Muscle of leg (tissue), 11 donors: Measurements from ENCODE around the gene STARD7. TPM values are rescaled to one million over a fixed set of nuclear protein-coding genes. Genes with fewer than 3 reads are reported as not detected.

Source experiments
- DNase-seq: peaks from one replicate; pipeline ENCODE4 v3.0.0; 2013
- H3K27ac ChIP-seq: one replicate; pipeline ENCODE4 v1.5.1; 2013; ENCODE audit warnings: mild to moderate bottlenecking, low read length, control low read depth
- H3K27me3 ChIP-seq: one replicate; pipeline ENCODE4 v1.6.1; 2013; ENCODE audit warnings: low read length; ENCODE audit not compliant: control insufficient read depth, insufficient read depth
- H3K36me3 ChIP-seq: one replicate; pipeline ENCODE4 v1.6.1; 2013; ENCODE audit warnings: low read length; ENCODE audit not compliant: control insufficient read depth, insufficient read depth
- H3K4me1 ChIP-seq: one replicate; pipeline ENCODE4 v1.6.1; 2013; ENCODE audit warnings: low read length; ENCODE audit not compliant: control insufficient read depth, insufficient read depth
- H3K4me3 ChIP-seq: one replicate; pipeline ENCODE4 v1.5.1; 2013; ENCODE audit warnings: low read length, control low read depth
- H3K9me3 ChIP-seq: replicated peaks from 2 replicates; pipeline ENCODE4 v1.6.1; 2013; ENCODE audit warnings: low read depth, low read length; ENCODE audit not compliant: control insufficient read depth
- WGBS: methylation state at CpG from one replicate; pipeline ENCODE4 v1.1.5; 2013; ENCODE audit warnings: missing lambda C conversion rate; ENCODE audit not compliant: insufficient coverage; 5-methylcytosine and 5-hydroxymethylcytosine counted together
- polyA plus RNA-seq, 8 donors: library from polyadenylated mRNA; unstranded; fragments of 120-200 nt; gene quantifications; one replicate each; pipeline versions ENCODE4 v1.2.1 to v1.2.3, GENCODE V29; 2013; ENCODE audit warnings: inconsistent platforms in 1 of 8, low replicate concordance in 1 of 8; ENCODE audit not compliant: insufficient read length in 8 of 8, insufficient read depth in 1 of 8
- total RNA-seq: library from RNA; stranded (reverse); fragments of 120-200 nt; gene quantifications from one replicate; pipeline ENCODE4 v1.2.4, GENCODE V29; 2013

STARD7 gene
- total and polyA plus RNA-seq, 9 donors: 93.2 to 130 (median 105) TPM

GRCh38 chr2:96202152-96202854 lies 6.3 kb downstream of the STARD7 start:
- peaks cover 32% of the 10 kb centered on the region for H3K4me1 ChIP-seq

GRCh38 chr2:96201338-96201737 lies 7.3 kb downstream of the STARD7 start:
- 78% methylated on average over 3 of the region's 5 CpGs for WGBS
- H3K4me3 ChIP-seq: no peak overlapping the region
- no peak for DNase-seq
- peaks cover 28% of the 10 kb centered on the region for H3K4me1 ChIP-seq
- H3K27me3 ChIP-seq: no peaks in the 10 kb centered on the region
- no peaks in the 10 kb centered on the region for H3K36me3 ChIP-seq
- no peak overlapping the region for H3K27ac ChIP-seq
- no peaks in the 10 kb centered on the region for H3K9me3 ChIP-seq

More at GRCh38 chr2:96202152-96202854, 6.3 kb downstream of the STARD7 start:
- Histone ChIP-seq H3K4me3 (no peak overlapping the region), H3K36me3 (no peaks in the 10 kb centered on the region), H3K9me3 (no peaks in the 10 kb centered on the region), H3K27ac (no peak overlapping the region), H3K27me3 (no peaks in the 10 kb centered on the region)
- 57% methylated on average over 1 of the region's 4 CpGs for WGBS
- DNase-seq: no peak

GRCh38 chr2:96198921-96199320 lies 9.7 kb downstream of the STARD7 start:
- Histone ChIP-seq H3K9me3 (no peaks in the 10 kb centered on the region), H3K4me3 (no peak overlapping the region), H3K4me1 (peaks cover 15% of the 10 kb centered on the region), H3K27ac (no peak overlapping the region), H3K27me3 (no peaks in the 10 kb centered on the region), H3K36me3 (peaks cover 13% of the 10 kb centered on the region)
- WGBS: no CpG with 5 or more reads among the region's 2 CpGs
- DNase-seq: no peak

DNA sequence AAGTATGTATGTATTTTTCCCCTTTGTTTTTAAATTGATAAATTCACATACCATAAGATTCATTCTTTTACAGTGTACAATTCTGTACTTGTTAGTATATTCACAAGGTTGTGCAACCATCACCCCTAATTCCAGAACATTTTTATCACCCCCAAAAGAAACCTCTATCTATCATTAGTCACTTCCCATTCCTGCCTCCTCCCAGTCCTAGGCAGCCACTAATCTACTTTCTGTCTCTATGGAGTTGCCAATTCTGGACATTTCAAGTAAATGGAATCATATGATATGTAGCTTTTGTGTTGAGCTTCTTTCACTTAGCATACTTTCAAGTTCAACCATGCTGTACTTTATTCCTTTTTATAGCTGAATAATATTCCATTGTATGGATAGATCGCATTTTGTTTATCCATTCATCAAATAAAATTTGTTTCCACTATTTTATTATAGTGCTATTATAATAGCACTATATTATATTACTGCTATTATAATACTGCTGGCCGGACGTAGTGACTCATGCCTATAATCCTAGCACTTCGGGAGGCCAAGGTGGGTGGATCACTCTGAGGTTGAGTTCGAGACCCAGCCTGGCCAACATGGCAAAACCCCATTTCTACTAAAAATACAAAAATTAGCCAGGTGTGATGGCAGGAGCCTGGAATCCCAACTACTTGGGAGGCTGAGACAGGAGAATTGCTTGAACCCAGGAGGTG lies 10.9 kb downstream of the STARD7 start:
- H3K4me3 ChIP-seq: no peak overlapping the region
- peaks cover 11% of the 10 kb centered on the region for H3K4me1 ChIP-seq
- no peak overlapping the region for H3K27ac ChIP-seq

GRCh38 chr2:96195410-96196066 lies 13.1 kb downstream of the STARD7 start:
- no peaks in the 10 kb centered on the region for H3K4me1 ChIP-seq

More for the DNA sequence above, 10.9 kb downstream of the STARD7 start:
- WGBS: no CpG with 5 or more reads among the region's 5 CpGs
- Histone ChIP-seq H3K9me3 (no peaks in the 10 kb centered on the region), H3K27me3 (no peaks in the 10 kb centered on the region), H3K36me3 (peaks cover 22% of the 10 kb centered on the region)
- no peak for DNase-seq

GRCh38 chr2:96191937-96192670 lies 16.5 kb downstream of the STARD7 start:
- peaks cover 61% of the 10 kb centered on the region for H3K36me3 ChIP-seq
- no peaks in the 10 kb centered on the region for H3K27me3 ChIP-seq
- no peaks in the 10 kb centered on the region for H3K9me3 ChIP-seq
- DNase-seq: no peak
- WGBS: 91% methylated on average over 4 of the region's 11 CpGs
- H3K4me1 ChIP-seq: no peaks in the 10 kb centered on the region
- no peak overlapping the region for H3K4me3 ChIP-seq
- no peak overlapping the region for H3K27ac ChIP-seq

More at GRCh38 chr2:96195410-96196066, 13.1 kb downstream of the STARD7 start:
- Histone ChIP-seq H3K36me3 (peaks cover 43% of the 10 kb centered on the region), H3K27ac (no peak overlapping the region), H3K27me3 (no peaks in the 10 kb centered on the region), H3K9me3 (no peaks in the 10 kb centered on the region), H3K4me3 (no peak overlapping the region)
- no peak for DNase-seq
- WGBS: no CpG with 5 or more reads among the region's 10 CpGs

GRCh38 chr2:96188821-96189526 lies 19.7 kb downstream of the STARD7 start:
- no peaks in the 10 kb centered on the region for H3K9me3 ChIP-seq
- no peaks in the 10 kb centered on the region for H3K27me3 ChIP-seq
- WGBS: 89% methylated on average over 3 of the region's 12 CpGs
- no peak overlapping the region for H3K27ac ChIP-seq
- DNase-seq: no peak
- H3K4me1 ChIP-seq: peaks cover 13% of the 10 kb centered on the region
- peaks cover 74% of the 10 kb centered on the region for H3K36me3 ChIP-seq
- H3K4me3 ChIP-seq: no peak overlapping the region

- peaks cover 13% of the 10 kb centered on the region for H3K4me1 ChIP-seq
- H3K36me3 ChIP-seq: peaks cover 55% of the 10 kb centered on the region
These were observed 22.1 kb downstream of the STARD7 start for GRCh38 chr2:96186562-96186961.

DNA sequence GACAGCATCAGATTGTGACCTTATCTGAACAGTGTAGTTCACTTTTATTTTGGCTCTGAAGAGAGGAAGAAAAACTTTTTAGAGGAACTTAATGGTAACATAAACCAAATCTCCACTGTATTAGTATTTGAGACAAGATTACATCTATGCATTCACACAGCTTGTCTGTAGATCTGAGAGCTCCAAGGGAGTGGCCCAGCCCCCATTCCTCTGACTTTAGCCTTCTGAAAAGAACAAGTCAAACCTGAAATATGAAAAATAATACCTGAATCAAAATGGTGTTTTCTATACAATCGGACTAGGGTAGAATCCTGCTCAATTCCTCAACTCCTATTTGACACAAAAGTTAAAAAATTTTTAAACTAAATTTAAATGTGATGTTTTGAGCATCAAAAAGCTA lies 23.1 kb downstream of the STARD7 start:
- Histone ChIP-seq H3K27me3 (no peaks in the 10 kb centered on the region), H3K4me1 (peaks cover 13% of the 10 kb centered on the region), H3K4me3 (no peak overlapping the region), H3K9me3 (no peaks in the 10 kb centered on the region), H3K36me3 (peaks cover 45% of the 10 kb centered on the region), H3K27ac (no peak overlapping the region)
- no peak for DNase-seq
- WGBS: no CpG with 5 or more reads among the region's 1 CpG

More at GRCh38 chr2:96186562-96186961, 22.1 kb downstream of the STARD7 start:
- Histone ChIP-seq H3K4me3 (no peak overlapping the region), H3K27ac (peak overlapping the region; percentile 64), H3K9me3 (no peaks in the 10 kb centered on the region), H3K27me3 (no peaks in the 10 kb centered on the region)
- no peak for DNase-seq
- 84% methylated on average over 4 of the region's 5 CpGs for WGBS
